Karpas-422 (cell line): ENCODE results near the gene GRK2. TPM values are rescaled to one million over a fixed set of nuclear protein-coding genes. Genes with fewer than 3 reads are reported as not detected.
"Not testable (repeated sequence)": the region's sequence is repeated elsewhere in the genome, so short reads cannot be mapped to it uniquely, and the experiment has no call there.

Experiments
- DNase-seq: peaks from one replicate; pipeline ENCODE4 v3.0.0-alpha.2; 2015
- H2AFZ ChIP-seq: fragments of 200-600 bp; sonication (generic); 2 replicates; pipeline ENCODE4 v1.6.1; 2014; ENCODE audit warnings: antibody characterized with exemption, low read length, mixed read lengths
- H3K27ac ChIP-seq: fragments of 200-600 bp; sonication (generic); 2 replicates; pipeline ENCODE4 v1.5.1; 2014; ENCODE audit warnings: mild to moderate bottlenecking, low read length, moderate library complexity
- H3K27me3 ChIP-seq: fragments of 200-600 bp; sonication (generic); 2 replicates; pipeline ENCODE4 v1.6.1; 2014; ENCODE audit warnings: low read length, mixed read lengths
- H3K36me3 ChIP-seq: fragments of 200-600 bp; sonication (generic); 2 replicates; pipeline ENCODE4 v1.6.1; 2014; ENCODE audit warnings: low read length, mixed read lengths; ENCODE audit not compliant: insufficient read depth
- H3K4me1 ChIP-seq: fragments of 200-600 bp; sonication (generic); 2 replicates; pipeline ENCODE4 v1.6.1; 2014; ENCODE audit warnings: mild to moderate bottlenecking, low read length, mixed read lengths
- H3K4me2 ChIP-seq: fragments of 200-600 bp; sonication (generic); 2 replicates; pipeline ENCODE4 v1.6.1; 2014; ENCODE audit warnings: low read length, low read depth, mild to moderate bottlenecking; ENCODE audit not compliant: poor library complexity, severe bottlenecking
- H3K4me3 ChIP-seq: fragments of 200-600 bp; sonication (generic); 2 replicates; pipeline ENCODE4 v1.5.1; 2014; ENCODE audit warnings: mild to moderate bottlenecking, antibody characterized with exemption, low read length, mixed read lengths
- H3K79me2 ChIP-seq: fragments of 200-600 bp; sonication (generic); 2 replicates; pipeline ENCODE4 v1.6.1; 2014; ENCODE audit warnings: mild to moderate bottlenecking, low read length, mixed read lengths
- H3K9ac ChIP-seq: fragments of 200-600 bp; sonication (generic); 2 replicates; pipeline ENCODE4 v1.6.0; 2014; ENCODE audit warnings: low read length
- H3K9me2 ChIP-seq: fragments of 200-600 bp; sonication (generic), shearing (Covaris generic); replicated peaks from 2 replicates; pipeline ENCODE4 v1.6.0; 2014; ENCODE audit warnings: mild to moderate bottlenecking, low read length, moderate library complexity; ENCODE audit not compliant: insufficient read depth
- H3K9me3 ChIP-seq: fragments of 300-700, 200-600 bp; sonication (generic); 2 replicates; pipeline ENCODE4 v1.6.1; 2014; ENCODE audit warnings: low read length, mixed read lengths
- H4K20me1 ChIP-seq: fragments of 200-600 bp; sonication (generic); 2 replicates; pipeline ENCODE4 v1.6.1; 2014; ENCODE audit warnings: mild to moderate bottlenecking, antibody characterized with exemption, low read length, low read depth; ENCODE audit not compliant: insufficient read depth
- total RNA-seq: library from RNA; depleted of rRNA; stranded (reverse); fragments of >200 nt; shearing (Covaris generic); gene quantifications from 2 replicates; pipeline ENCODE4 v1.2.3, GENCODE V29; 2014; ENCODE audit warnings: low replicate concordance

The GRK2 gene
- total RNA-seq, 1 experiment from 2014 or later: 94.7 TPM

GRCh38 chr11:67318876-67319275 is 52.6 kb downstream of the GRK2 start:
- not testable (repeated sequence) for DNase-seq, H3K9ac ChIP-seq, H3K27ac ChIP-seq, H3K9me3 ChIP-seq, H3K4me3 ChIP-seq, H3K27me3 ChIP-seq, H3K36me3 ChIP-seq, H2AFZ ChIP-seq, H3K79me2 ChIP-seq, H3K9me2 ChIP-seq, H4K20me1 ChIP-seq
- Histone ChIP-seq H3K4me1 (peaks cover 25% of the 10 kb centered on the region), H3K4me2 (peak overlapping the region; percentile 85)

GRCh38 chr11:67320011-67320410 is 53.7 kb downstream of the GRK2 start:
- Histone ChIP-seq H3K4me1 (peaks cover 25% of the 10 kb centered on the region), H3K9me3 (no peaks in the 10 kb centered on the region), H3K36me3 (no peaks in the 10 kb centered on the region), H3K27ac (no peak overlapping the region), H4K20me1 (no peaks in the 10 kb centered on the region), H3K9ac (no peak overlapping the region), H3K9me2 (no peaks in the 10 kb centered on the region), H2AFZ (no peak overlapping the region), H3K4me2 (no peak overlapping the region), H3K4me3 (no peak overlapping the region), H3K79me2 (no peaks in the 10 kb centered on the region), H3K27me3 (no peaks in the 10 kb centered on the region)
- DNase-seq: no peak

- no peak overlapping the region for H3K4me3 ChIP-seq
- no peaks in the 10 kb centered on the region for H3K27me3 ChIP-seq
- H3K4me1 ChIP-seq: peaks cover 25% of the 10 kb centered on the region
- no peaks in the 10 kb centered on the region for H3K79me2 ChIP-seq
- H4K20me1 ChIP-seq: no peaks in the 10 kb centered on the region
- no peak overlapping the region for H3K9ac ChIP-seq
- no peaks in the 10 kb centered on the region for H3K36me3 ChIP-seq
- no peaks in the 10 kb centered on the region for H3K9me3 ChIP-seq
- no peak overlapping the region for H2AFZ ChIP-seq
- no peak for DNase-seq
- no peaks in the 10 kb centered on the region for H3K9me2 ChIP-seq
- H3K4me2 ChIP-seq: no peak overlapping the region
- H3K27ac ChIP-seq: no peak overlapping the region
Observed at GRCh38 chr11:67320691-67321090, 54.4 kb downstream of the GRK2 start.

- Histone ChIP-seq H3K9me2 (no peaks in the 10 kb centered on the region), H2AFZ (no peak overlapping the region), H3K4me1 (peaks cover 22% of the 10 kb centered on the region), H3K27ac (no peak overlapping the region), H3K79me2 (no peaks in the 10 kb centered on the region), H3K9me3 (no peaks in the 10 kb centered on the region), H3K27me3 (no peaks in the 10 kb centered on the region), H3K9ac (no peak overlapping the region), H3K36me3 (no peaks in the 10 kb centered on the region), H4K20me1 (no peaks in the 10 kb centered on the region), H3K4me2 (no peak overlapping the region), H3K4me3 (no peak overlapping the region)
- no peak for DNase-seq
Observed at GRCh38 chr11:67321313-67321871, 55.1 kb downstream of the GRK2 start.

- H3K4me2 ChIP-seq: no peak overlapping the region
- no peak overlapping the region for H2AFZ ChIP-seq
- H3K27ac ChIP-seq: no peak overlapping the region
- no peaks in the 10 kb centered on the region for H3K36me3 ChIP-seq
- no peaks in the 10 kb centered on the region for H3K9me3 ChIP-seq
- H3K9me2 ChIP-seq: no peaks in the 10 kb centered on the region
- no peak overlapping the region for H3K4me3 ChIP-seq
- no peak for DNase-seq
- H3K79me2 ChIP-seq: no peaks in the 10 kb centered on the region
- H4K20me1 ChIP-seq: no peaks in the 10 kb centered on the region
- H3K9ac ChIP-seq: no peak overlapping the region
- H3K4me1 ChIP-seq: peaks cover 18% of the 10 kb centered on the region
- no peaks in the 10 kb centered on the region for H3K27me3 ChIP-seq
Observed at GRCh38 chr11:67322049-67322448, 55.8 kb downstream of the GRK2 start.

GRCh38 chr11:67323526-67323925 is 57.3 kb downstream of the GRK2 start:
- no peak overlapping the region for H3K4me3 ChIP-seq
- H3K27me3 ChIP-seq: no peaks in the 10 kb centered on the region
- no peaks in the 10 kb centered on the region for H4K20me1 ChIP-seq
- H3K4me2 ChIP-seq: no peak overlapping the region
- no peaks in the 10 kb centered on the region for H3K9me2 ChIP-seq
- H3K36me3 ChIP-seq: no peaks in the 10 kb centered on the region
- H3K27ac ChIP-seq: no peak overlapping the region
- no peaks in the 10 kb centered on the region for H3K9me3 ChIP-seq
- H2AFZ ChIP-seq: no peak overlapping the region
- peaks cover 10% of the 10 kb centered on the region for H3K4me1 ChIP-seq
- no peaks in the 10 kb centered on the region for H3K79me2 ChIP-seq
- DNase-seq: no peak
- no peak overlapping the region for H3K9ac ChIP-seq

- Histone ChIP-seq H3K27ac (no peak overlapping the region), H3K9me3 (no peaks in the 10 kb centered on the region), H3K27me3 (no peaks in the 10 kb centered on the region), H2AFZ (no peak overlapping the region), H4K20me1 (no peaks in the 10 kb centered on the region), H3K4me1 (no peaks in the 10 kb centered on the region), H3K9ac (no peak overlapping the region), H3K79me2 (no peaks in the 10 kb centered on the region), H3K36me3 (no peaks in the 10 kb centered on the region), H3K4me3 (no peak overlapping the region), H3K9me2 (no peaks in the 10 kb centered on the region), H3K4me2 (no peak overlapping the region)
- no peak for DNase-seq
Observed at GRCh38 chr11:67332081-67332691, 65.9 kb downstream of the GRK2 start.
